H9 (cell line): Measurements from ENCODE around the gene TNIK. TPM values are rescaled to one million over a fixed set of nuclear protein-coding genes. Genes with fewer than 3 reads are reported as not detected.

ENCODE experiments used
- DNase-seq: peaks from one replicate; pipeline ENCODE4 v3.0.0-alpha.2; 2017
- H2AFZ ChIP-seq: one replicate; pipeline ENCODE4 v1.6.1; 2013; ENCODE audit warnings: mild to moderate bottlenecking, low read length, control low read depth, moderate library complexity
- H2AK5ac ChIP-seq: 2 replicates; pipeline ENCODE4 v1.6.1; 2013; ENCODE audit warnings: low read length, control low read depth, mixed read lengths; ENCODE audit not compliant: insufficient read length
- H2BK120ac ChIP-seq: one replicate; pipeline ENCODE4 v1.6.1; 2013; ENCODE audit warnings: low read depth, mild to moderate bottlenecking, low read length, control low read depth, inconsistent platforms; ENCODE audit not compliant: poor library complexity, severe bottlenecking
- H2BK12ac ChIP-seq: 2 replicates; pipeline ENCODE4 v1.6.1; 2013; ENCODE audit warnings: low read length, control low read depth, mixed read lengths, low read depth; ENCODE audit not compliant: insufficient read length
- H2BK15ac ChIP-seq: 2 replicates; pipeline ENCODE4 v1.6.1; 2013; ENCODE audit warnings: low read depth, low read length, control low read depth
- H2BK20ac ChIP-seq: one replicate; pipeline ENCODE4 v1.6.1; 2013; ENCODE audit warnings: low read depth, mild to moderate bottlenecking, low read length, control low read depth, inconsistent platforms; ENCODE audit not compliant: poor library complexity, severe bottlenecking
- H2BK5ac ChIP-seq: 2 replicates; pipeline ENCODE4 v1.6.1; 2013; ENCODE audit warnings: low read length, control low read depth, mixed read lengths; ENCODE audit not compliant: insufficient read length
- H3K14ac ChIP-seq: 2 replicates; pipeline ENCODE4 v1.6.1; 2013; ENCODE audit warnings: low read length, control low read depth; ENCODE audit not compliant: insufficient read depth
- H3K18ac ChIP-seq: 2 replicates; pipeline ENCODE4 v1.6.1; 2013; ENCODE audit warnings: low read depth, mild to moderate bottlenecking, mixed read lengths, low read length, control low read depth; ENCODE audit not compliant: insufficient read length
- H3K23ac ChIP-seq: 2 replicates; pipeline ENCODE4 v1.6.1; 2013; ENCODE audit warnings: low read length, control low read depth, mixed read lengths, low read depth; ENCODE audit not compliant: insufficient read length
- H3K23me2 ChIP-seq: 2 replicates; pipeline ENCODE4 v1.6.1; 2013; ENCODE audit warnings: low read depth, mild to moderate bottlenecking, mixed read lengths, low read length, control low read depth; ENCODE audit not compliant: insufficient read length, poor library complexity, severe bottlenecking
- H3K27ac ChIP-seq: 2 replicates; pipeline ENCODE4 v1.5.1; 2013; ENCODE audit warnings: low read length, control low read depth, mixed read lengths, low read depth; ENCODE audit not compliant: insufficient read length
- H3K27me3 ChIP-seq: 2 replicates; pipeline ENCODE4 v1.6.1; 2013; ENCODE audit warnings: low read length, control low read depth, inconsistent platforms; ENCODE audit not compliant: insufficient read depth
- H3K4ac ChIP-seq: 2 replicates; pipeline ENCODE4 v1.6.1; 2013; ENCODE audit warnings: low read depth, mild to moderate bottlenecking, control low read depth, inconsistent platforms, low read length, moderate library complexity
- H3K4me1 ChIP-seq: 2 replicates; pipeline ENCODE4 v1.6.1; 2013; ENCODE audit warnings: low read length, control low read depth, inconsistent platforms; ENCODE audit not compliant: insufficient read depth
- H3K4me2 ChIP-seq: 2 replicates; pipeline ENCODE4 v1.6.1; 2013; ENCODE audit warnings: low read length, control low read depth, mixed read lengths; ENCODE audit not compliant: insufficient read length, insufficient read depth
- H3K56ac ChIP-seq: 2 replicates; pipeline ENCODE4 v1.6.1; 2013; ENCODE audit warnings: low read depth, mild to moderate bottlenecking, mixed read lengths, low read length, control low read depth; ENCODE audit not compliant: insufficient read length
- H3K79me1 ChIP-seq: 2 replicates; pipeline ENCODE4 v1.6.1; 2013; ENCODE audit warnings: low read depth, mild to moderate bottlenecking, moderate library complexity, low read length, control low read depth, inconsistent platforms; ENCODE audit not compliant: insufficient read depth, poor library complexity, severe bottlenecking
- H3K79me2 ChIP-seq: 2 replicates; pipeline ENCODE4 v1.6.1; 2013; ENCODE audit warnings: low read length, control low read depth, inconsistent platforms; ENCODE audit not compliant: insufficient read depth
- H3K9ac ChIP-seq: 2 replicates; pipeline ENCODE4 v1.6.1; 2013; ENCODE audit warnings: low read length, control low read depth, mixed read lengths; ENCODE audit not compliant: insufficient read length; ENCODE audit errors: extremely low read depth
- H3K9me3 ChIP-seq: one replicate; pipeline ENCODE4 v1.6.1; 2013; ENCODE audit warnings: low read depth, low read length, inconsistent platforms; ENCODE audit not compliant: control insufficient read depth
- H3T11ph ChIP-seq: one replicate; pipeline ENCODE4 v1.6.1; 2013; ENCODE audit warnings: mild to moderate bottlenecking, low read length, control low read depth, inconsistent platforms
- H4K20me1 ChIP-seq: one replicate; pipeline ENCODE4 v1.6.1; 2013; ENCODE audit not compliant: control insufficient read depth, insufficient read length, insufficient read depth
- H4K5ac ChIP-seq: 2 replicates; pipeline ENCODE4 v1.6.1; 2013; ENCODE audit warnings: low read depth, mild to moderate bottlenecking, mixed read lengths, low read length, control low read depth; ENCODE audit not compliant: insufficient read length
- H4K8ac ChIP-seq: replicated peaks from 2 replicates; pipeline ENCODE4 v1.6.1; 2013; ENCODE audit warnings: low read length, control low read depth, mixed read lengths, low read depth; ENCODE audit not compliant: insufficient read length
- H4K91ac ChIP-seq: 2 replicates; pipeline ENCODE4 v1.6.1; 2013; ENCODE audit warnings: low read depth, mild to moderate bottlenecking, moderate library complexity, mixed read lengths, low read length, control low read depth; ENCODE audit not compliant: insufficient read length
- H3K27ac Mint-ChIP-seq, 3 experiments: 2 replicates in 2 of 3; 3 replicates in 1 of 3; pipeline ENCODE4 v1.8.0; 2020 to 2021; ENCODE audit warnings: mixed read lengths in 3 of 3, mild to moderate bottlenecking in 1 of 3, moderate library complexity in 1 of 3
- H3K27me3 Mint-ChIP-seq: 2 replicates; pipeline ENCODE4 v1.8.0; 2021; ENCODE audit warnings: low read depth, mild to moderate bottlenecking, moderate library complexity, mixed read lengths
- H3K36me3 Mint-ChIP-seq, 3 experiments: 2 replicates in 2 of 3; 3 replicates in 1 of 3; pipeline ENCODE4 v1.8.0; 2020 to 2021; ENCODE audit warnings: low read depth in 3 of 3, mixed read lengths in 3 of 3; ENCODE audit not compliant: insufficient read depth in 1 of 3
- H3K4me1 Mint-ChIP-seq, 2 experiments: 2 replicates each; pipeline ENCODE4 v1.8.0; 2020; ENCODE audit warnings: mixed read lengths in 2 of 2
- H3K4me3 Mint-ChIP-seq, 2 experiments: 2 replicates in 1 of 2; 3 replicates in 1 of 2; pipeline ENCODE4 v1.8.0; 2020 to 2021; ENCODE audit warnings: mild to moderate bottlenecking in 2 of 2, mixed read lengths in 2 of 2, moderate library complexity in 1 of 2
- H3K9me3 Mint-ChIP-seq, 2 experiments: 2 replicates in 1 of 2; 3 replicates in 1 of 2; pipeline ENCODE4 v1.8.0; 2020; ENCODE audit warnings: mild to moderate bottlenecking in 2 of 2, mixed read lengths in 2 of 2, moderate library complexity in 1 of 2
- WGBS: extraction: QIAGEN DNeasy Blood & Tissue Kit; methylation state at CpG from one replicate; pipeline ENCODE4 v1.1.7; 2013; ENCODE audit warnings: missing lambda C conversion rate, low lambda C conversion rate, mixed read lengths; ENCODE audit not compliant: insufficient read length; ENCODE audit errors: extremely low coverage; 5-methylcytosine and 5-hydroxymethylcytosine counted together
- total RNA-seq: library from RNA; stranded (reverse); gene quantifications from 2 replicates; pipeline ENCODE4 v1.2.1, GENCODE V29; 2021
- TF ChIP-seq, protein P1 (sequence below): fragments of 200-600 bp; sonication (generic); conservative IDR thresholded peaks from 3 replicates; pipeline ENCODE4 v1.8.0; 2021; ENCODE audit warnings: antibody characterized with exemption, mild to moderate bottlenecking

The TNIK gene
- total RNA-seq, 1 experiment from 2014 or later: 15.9 TPM

GRCh38 chr3:171160325-171160724, 299.9 kb downstream of the TNIK start:
- H2BK20ac ChIP-seq: no peak overlapping the region
- no peak overlapping the region for H3K56ac ChIP-seq
- no peaks in the 10 kb centered on the region for H3K79me2 ChIP-seq
- H2BK120ac ChIP-seq: no peak overlapping the region
- Mint-ChIP-seq H3K36me3 (peaks cover 13 to 38% (median 21%) of the 10 kb centered on the region in 3 experiments), H3K27ac (no peak overlapping the region), H3K4me3 (no peak overlapping the region), H3K27me3 (no peaks in the 10 kb centered on the region), H3K4me1 (peaks cover 10% of the 10 kb centered on the region in 2 experiments), H3K9me3 (peaks cover 6 to 8% of the 10 kb centered on the region in 2 experiments; a peak in 4 of 5 replicates)
- no peak overlapping the region for H2BK12ac ChIP-seq
- no peak overlapping the region for H3T11ph ChIP-seq
- no peak overlapping the region for H3K27ac ChIP-seq
- H2BK5ac ChIP-seq: no peak overlapping the region
- H4K5ac ChIP-seq: no peak overlapping the region
- no peaks in the 10 kb centered on the region for H3K79me1 ChIP-seq
- TF ChIP-seq, protein P1, sequence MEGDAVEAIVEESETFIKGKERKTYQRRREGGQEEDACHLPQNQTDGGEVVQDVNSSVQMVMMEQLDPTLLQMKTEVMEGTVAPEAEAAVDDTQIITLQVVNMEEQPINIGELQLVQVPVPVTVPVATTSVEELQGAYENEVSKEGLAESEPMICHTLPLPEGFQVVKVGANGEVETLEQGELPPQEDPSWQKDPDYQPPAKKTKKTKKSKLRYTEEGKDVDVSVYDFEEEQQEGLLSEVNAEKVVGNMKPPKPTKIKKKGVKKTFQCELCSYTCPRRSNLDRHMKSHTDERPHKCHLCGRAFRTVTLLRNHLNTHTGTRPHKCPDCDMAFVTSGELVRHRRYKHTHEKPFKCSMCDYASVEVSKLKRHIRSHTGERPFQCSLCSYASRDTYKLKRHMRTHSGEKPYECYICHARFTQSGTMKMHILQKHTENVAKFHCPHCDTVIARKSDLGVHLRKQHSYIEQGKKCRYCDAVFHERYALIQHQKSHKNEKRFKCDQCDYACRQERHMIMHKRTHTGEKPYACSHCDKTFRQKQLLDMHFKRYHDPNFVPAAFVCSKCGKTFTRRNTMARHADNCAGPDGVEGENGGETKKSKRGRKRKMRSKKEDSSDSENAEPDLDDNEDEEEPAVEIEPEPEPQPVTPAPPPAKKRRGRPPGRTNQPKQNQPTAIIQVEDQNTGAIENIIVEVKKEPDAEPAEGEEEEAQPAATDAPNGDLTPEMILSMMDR: no peak
- no peak overlapping the region for H2AFZ ChIP-seq
- H3K4ac ChIP-seq: no peak overlapping the region
- H3K23ac ChIP-seq: no peak overlapping the region
- H4K8ac ChIP-seq: no peak overlapping the region
- no peaks in the 10 kb centered on the region for H3K9me3 ChIP-seq
- H3K14ac ChIP-seq: no peak overlapping the region; the same call in 1 of the 2 replicates
- H4K91ac ChIP-seq: no peak overlapping the region
- H3K27me3 ChIP-seq: no peaks in the 10 kb centered on the region
- DNase-seq: no peak
- no peak overlapping the region for H3K9ac ChIP-seq
- H4K20me1 ChIP-seq: no peaks in the 10 kb centered on the region
- no peaks in the 10 kb centered on the region for H3K4me1 ChIP-seq
- no peak overlapping the region for H3K4me2 ChIP-seq
- H2AK5ac ChIP-seq: no peak overlapping the region
- H2BK15ac ChIP-seq: no peak overlapping the region
- no CpG with 5 or more reads among the region's 1 CpG for WGBS
- no peak overlapping the region for H3K18ac ChIP-seq
- no peaks in the 10 kb centered on the region for H3K23me2 ChIP-seq
